HG03460 (cell line): Measurements from ENCODE around the gene MTARC2.
A peak's percentile ranks its signal among the peaks of the same experiment; 100 is the strongest.
"Not testable (repeated sequence)": the region's sequence is repeated elsewhere in the genome, so short reads cannot be mapped to it uniquely, and the experiment has no call there.

Experiments
- ATAC-seq: cut with Tn5 transposase; IDR thresholded peaks from one replicate; pipeline ENCODE4 v1.9.1; 2021; ENCODE audit not compliant: unreplicated experiment

The MTARC2 gene

DNA sequence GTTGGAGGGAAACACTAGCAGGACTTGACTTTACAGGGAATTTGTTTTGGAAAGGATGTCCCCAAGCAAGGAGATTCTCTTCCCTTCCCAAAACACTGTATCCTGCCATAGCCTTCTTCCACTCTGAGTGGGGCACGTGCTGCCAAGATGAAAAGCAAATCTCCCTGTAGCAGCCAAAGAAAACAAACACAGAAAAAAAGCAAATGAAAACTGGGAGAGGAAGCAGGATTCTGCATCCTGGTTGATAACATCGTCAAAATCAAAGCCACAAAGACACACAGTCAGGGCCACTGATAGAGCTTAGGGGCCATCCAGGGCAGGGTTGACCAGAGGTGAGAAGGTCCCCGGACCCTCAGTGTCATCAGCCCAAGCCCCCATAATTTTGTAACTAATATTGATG is 16.0 kb upstream of the MTARC2 start:
- no peak for ATAC-seq

DNA sequence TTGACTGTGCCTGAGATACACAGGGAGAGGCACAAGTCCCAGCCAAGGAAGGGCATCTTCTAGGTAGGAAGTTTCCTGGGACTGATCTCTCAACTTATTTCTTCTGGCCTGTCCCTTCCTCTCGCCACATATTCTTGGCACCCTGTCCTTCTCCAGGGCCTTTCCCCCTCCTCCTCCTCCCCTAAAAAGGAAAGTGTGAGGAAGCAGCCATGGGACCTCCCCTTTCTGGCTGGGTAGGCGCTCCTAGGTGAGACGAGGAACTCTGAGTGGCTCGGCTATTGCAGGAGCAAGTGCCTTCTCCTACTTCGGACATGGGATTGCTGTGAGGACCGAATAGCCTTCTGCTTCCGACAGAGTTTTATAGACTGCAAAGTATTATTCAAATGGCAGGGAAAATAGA is 15.5 kb upstream of the MTARC2 start:
- peak; percentile 8 for ATAC-seq

DNA sequence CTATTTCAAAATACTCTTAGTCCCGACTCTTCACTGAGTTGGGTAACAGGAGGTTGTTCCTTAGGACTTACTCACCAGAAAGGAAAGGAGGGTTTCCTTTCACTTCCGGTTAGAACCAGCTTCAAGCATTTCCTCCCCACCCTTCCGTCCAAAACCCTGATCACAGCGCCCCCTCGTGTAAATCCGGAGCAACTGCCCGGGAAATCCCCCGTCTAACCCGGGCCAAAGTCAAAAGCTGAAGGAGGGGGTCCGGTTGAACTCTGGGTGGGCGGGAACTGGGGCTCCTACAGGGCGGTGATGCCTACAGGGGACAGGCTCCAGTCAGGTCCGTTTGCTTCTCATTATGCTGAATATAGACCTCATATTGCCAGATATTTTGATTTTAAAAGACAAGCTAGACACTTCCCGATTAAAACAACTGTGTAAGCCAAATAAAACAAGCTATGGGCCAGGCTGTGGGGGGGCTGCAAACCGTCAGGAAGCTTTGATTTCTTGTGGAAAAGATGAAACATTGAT is 15.0 kb upstream of the MTARC2 start:
- ATAC-seq = peak; percentile 89

DNA sequence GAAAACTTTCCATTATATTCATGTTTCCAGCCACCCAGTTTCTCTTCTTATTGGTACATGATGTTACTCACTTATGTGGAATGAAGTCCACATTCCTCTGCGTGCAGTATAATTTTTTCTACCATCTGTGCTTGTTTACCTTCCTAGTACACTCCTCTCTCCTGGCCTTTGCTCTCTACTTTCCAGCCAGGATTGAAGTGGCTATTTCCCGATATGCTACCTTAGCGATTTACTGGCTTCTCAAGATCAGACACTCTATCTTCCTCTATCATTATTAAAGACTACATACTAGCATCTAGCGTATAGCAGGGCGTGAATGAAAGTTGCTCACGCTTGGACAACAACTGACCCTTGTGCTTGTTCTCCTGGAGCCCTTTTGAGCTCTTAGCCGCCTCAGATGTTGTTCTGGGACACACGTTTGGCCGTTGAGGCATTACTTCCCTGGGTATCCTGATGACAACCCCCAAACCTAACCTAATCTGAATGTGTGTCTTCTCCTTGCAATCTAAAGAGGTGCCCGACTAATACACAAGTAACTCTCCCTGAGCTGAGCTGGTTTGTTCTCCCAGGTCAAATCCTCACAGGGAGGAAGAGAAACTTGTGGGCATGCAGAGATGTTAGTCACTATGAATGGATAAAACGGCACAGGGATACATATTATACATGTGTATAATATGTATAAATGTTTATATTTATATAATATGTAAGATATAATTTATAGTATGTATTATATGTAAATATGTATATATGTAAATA is 13.4 kb upstream of the MTARC2 start:
- ATAC-seq = no peak

DNA sequence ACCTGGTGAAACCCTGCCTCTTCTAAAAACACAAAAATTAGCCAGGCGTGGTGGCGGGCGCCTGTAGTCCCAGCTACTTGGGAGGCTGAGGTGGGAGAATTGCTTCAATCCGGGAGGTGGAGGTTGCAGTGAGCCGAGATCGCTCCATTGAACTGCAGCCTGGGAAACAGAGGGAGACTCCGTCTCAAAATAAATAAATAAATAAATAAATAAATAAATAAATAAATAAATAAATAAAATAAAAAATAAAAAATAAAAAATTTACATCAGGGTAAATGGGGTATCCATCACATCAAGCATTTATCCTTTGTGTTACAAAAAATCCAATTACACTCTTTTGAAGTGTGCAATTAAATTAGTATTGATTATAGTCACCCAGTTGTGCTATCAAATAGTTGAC is 11.8 kb upstream of the MTARC2 start:
- ATAC-seq = not testable (repeated sequence)

DNA sequence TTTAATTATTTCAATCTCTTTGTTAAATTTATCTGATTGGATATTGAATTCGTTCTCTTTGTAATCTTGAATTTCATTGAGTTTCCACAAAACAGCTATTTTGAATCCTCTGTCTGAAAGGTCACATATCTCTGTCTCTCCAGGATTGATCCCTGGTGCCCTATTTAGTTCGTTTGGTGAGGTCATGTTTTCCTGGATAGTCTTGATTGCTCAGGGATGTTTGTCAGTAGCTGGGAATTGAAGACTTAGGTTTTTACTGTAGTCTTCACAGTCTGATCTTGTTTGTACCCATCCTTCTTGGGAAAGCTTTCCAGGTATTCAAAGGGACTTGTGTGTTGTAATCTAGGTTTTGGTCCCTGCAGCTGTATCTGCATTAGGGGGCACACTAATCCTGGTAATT is 6.8 kb upstream of the MTARC2 start:
- ATAC-seq = no peak

DNA sequence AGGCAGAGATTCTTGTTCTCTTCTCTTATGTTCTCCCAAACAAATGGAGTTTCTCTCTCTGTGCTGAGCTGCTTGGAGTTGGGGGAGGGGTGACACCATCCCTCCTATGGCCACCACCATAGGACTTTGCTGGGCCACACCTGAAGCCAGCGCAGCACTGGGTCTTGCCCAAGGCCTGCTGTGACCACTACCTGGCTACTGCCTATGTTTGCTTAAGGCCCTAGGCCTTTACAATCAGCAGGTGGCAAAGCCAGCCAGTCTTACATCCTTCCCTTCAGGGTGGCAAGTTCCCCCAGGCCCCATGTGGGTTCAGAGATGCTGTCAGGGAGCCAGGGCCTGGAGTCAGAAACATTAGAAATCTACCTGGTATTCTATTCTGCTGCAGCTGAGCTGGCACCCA is 6.3 kb upstream of the MTARC2 start:
- no peak for ATAC-seq

DNA sequence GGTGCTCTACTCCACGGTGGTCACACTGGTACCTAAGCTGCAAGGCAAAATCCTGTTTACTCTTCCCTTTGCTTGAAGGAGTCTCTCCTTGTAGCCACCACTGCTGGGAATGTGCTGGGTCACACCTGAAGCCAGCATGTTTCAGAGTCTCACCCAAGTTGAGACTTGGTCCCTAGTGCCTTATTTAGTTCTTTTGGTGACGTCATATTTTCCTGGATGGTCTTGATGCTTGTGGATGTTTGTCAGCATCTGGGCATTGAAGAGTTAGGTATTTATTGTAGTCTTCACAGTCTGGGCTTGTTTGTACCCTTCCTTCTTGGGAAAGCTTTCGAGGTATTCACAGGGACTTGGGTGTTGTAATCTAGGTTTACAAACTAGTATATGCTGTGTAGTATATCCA is 5.6 kb upstream of the MTARC2 start:
- ATAC-seq = no peak

DNA sequence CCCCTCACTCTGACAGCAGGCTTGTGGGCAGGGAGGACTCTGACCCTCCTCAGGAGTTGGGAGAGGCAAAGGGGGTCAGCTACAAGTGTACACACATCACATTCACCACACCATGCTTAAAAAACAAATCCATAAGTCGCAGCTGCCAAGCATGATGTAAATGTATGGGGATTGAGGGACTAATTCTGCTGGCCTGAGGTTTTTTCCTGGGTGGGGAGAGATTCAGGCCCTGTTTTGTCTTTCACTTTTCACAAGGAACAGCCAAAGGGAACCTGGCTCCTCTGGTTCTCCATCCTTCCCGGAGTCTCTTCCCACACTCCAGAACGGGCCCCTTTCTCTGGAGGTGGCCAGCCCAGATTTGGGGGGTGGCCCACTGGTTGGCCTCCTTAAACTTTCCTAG is 1.3 kb upstream of the MTARC2 start:
- no peak for ATAC-seq

DNA sequence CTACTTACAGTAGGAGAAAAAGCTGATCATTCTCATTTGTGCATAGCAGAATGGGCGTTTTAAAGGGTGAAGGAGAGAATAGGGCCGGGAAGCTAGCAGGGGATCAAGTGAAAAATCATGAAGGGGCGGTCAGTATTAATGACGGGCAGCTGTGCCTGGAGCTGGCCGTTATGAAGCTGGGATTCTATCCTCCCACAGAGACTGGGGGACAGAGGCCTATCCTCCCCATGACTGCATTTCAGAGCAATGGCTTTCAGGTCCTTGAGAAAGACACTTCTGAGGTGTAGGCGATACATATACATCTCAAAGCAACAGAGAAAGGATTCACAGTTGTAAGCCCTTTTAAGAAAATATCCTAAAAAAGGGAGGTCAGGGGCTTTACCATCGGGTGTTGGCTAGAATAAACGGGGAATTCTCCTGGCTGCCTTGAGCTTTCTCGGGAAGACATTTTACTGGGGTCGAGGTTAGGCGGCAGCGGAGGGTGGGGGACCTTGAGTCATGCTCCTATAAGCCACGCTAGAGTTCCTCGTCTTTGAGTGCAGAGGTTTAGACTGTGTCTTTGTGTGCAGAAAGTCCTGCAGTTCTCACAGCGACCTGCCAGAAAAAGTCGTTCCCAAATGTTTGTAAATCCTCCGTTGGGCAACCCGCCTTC is 559 bp upstream of the MTARC2 start:
- ATAC-seq = peak; percentile 7

DNA sequence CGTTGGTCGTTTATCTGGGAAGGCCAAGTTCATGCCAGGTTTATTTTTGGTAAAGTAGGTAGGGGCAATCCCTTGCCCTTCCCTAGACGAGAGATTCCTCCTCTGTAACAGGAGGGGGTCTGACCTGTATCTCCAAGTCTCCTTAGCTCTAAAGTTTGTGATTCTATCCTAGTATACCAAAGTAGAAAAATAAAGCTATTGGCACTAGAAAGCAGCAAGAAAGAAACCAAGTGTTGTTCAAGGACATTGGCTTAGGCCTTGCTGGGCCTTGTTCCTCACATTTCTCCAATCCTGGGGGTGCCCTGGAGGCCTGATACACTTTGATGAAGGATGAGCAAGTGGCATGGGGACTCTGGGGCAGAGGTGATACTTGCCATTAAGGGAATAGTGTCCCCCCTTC is 814 bp downstream of the MTARC2 start:
- ATAC-seq = no peak

DNA sequence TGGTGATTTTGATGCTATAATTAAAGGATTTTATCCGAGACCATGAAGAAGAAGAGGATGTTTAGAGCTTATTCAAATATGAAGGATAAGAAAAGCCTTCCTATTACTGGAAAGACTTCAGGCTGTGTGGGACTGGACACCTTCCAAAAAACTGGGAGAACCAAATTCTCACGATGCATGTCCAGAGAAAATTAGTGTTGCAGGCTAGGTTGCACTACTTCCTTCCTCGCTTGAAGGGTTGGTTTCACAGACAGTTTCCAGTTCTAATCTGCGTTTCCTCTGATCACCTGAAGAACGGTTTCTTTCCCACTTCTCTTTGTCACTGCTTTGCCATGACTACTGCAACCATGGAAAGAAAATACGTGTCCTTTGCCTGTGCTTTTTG is 2.0 kb downstream of the MTARC2 start:
- ATAC-seq = no peak

DNA sequence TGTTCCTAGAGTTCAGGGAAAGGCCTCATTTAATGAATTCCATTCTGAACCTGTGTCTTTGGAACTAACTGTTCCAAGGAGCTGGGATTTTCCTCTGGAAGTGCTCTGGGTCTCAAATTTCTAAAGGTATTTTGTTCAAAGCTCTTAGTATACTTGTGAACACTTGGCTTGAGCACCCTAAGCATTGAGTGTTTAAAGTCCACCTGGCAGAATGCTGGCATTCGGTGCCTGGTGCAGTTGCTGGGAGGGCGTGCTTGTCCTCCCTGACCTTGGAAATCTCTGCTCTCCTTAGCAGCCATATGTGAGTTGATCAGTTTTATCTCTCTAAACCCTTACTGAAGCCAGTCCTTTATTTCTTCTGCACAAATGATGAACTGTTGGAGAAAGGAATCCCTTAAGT is 3.0 kb downstream of the MTARC2 start:
- ATAC-seq = no peak

DNA sequence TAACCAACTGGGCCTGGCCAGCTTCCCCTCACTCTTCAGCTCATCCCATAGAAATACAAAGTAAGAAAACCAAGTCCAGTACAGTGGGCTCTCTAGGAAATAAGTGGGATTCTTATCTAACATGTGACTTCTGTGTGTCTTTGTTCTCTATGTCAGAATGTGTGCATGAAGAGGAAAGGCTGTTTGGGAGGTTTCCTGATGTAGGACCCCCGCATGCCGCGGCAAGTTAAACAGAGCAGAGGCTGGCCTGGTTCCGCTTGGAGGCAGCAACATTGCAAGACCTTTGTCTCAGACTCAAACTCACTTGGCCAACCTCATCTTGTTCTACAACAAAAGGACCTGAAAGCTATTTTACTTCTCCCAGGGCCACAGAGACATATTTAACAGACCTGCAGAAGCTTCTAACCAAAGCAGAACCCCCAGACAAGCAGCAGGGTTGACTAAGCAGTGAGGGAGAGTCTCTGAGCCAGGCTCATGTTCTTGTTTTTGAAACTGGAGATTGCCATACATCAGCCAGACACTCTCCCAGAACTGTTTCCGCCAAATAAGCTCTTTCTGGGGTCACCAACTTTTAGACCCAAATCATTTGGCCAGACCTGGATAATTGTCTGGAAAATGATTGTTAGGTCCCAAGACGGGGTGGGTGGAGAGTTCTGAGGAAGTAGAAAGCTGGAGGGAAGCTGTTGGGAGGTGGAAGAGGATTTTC is 6.2 kb downstream of the MTARC2 start:
- ATAC-seq = no peak

DNA sequence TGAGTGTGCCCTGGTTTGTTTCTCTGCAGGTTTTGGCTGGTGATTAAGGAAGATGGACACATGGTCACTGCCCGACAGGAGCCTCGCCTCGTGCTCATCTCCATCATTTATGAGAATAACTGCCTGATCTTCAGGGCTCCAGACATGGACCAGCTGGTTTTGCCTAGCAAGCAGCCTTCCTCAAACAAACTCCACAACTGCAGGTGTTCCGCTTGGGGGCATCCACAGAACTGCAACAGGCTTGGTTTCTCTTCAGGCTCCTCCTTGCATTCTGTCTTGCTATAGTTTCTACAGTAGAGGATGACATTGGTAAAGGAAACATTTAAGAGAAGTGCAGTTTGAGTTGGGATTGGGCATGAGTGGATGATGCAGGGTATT is 6.8 kb downstream of the MTARC2 start:
- no peak for ATAC-seq

DNA sequence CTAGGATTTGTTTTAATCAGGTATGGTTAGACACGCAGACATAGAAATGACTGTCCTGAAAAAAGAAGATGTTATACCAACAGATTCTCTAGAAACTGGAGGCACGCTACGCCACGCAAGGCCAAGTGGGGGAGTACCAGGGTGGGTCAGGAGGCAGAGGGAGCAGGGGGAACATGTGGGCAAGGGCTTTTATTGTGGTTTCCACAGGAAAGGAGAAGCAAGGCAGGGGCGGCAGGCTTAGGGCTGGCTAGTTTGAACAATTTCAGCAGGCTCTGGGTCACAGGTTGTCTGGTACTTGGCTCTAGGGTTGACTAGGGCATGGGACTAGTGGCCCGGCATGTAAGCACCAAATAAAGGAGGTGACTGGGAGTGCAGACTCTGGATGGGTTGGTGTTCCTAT is 7.2 kb downstream of the MTARC2 start:
- no peak for ATAC-seq

DNA sequence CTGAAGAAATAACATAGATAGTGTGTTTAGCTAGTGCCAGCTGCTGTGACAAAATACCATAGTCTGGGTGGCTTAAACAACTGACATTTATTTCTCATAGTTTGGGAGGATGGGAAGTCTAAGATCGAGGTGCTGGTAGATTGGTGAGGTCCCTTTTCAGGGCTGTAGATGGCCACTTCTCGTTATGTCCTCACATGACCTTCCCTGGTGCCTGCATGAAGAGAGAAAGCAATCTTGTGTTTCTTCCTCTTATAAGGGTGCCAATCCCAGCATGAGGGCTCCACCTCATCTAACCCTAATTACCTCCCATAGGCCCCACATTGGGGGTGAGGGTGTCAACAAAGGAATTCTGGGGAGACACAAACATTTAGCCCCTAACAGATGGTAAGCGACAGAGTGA is 9.3 kb downstream of the MTARC2 start:
- no peak for ATAC-seq

DNA sequence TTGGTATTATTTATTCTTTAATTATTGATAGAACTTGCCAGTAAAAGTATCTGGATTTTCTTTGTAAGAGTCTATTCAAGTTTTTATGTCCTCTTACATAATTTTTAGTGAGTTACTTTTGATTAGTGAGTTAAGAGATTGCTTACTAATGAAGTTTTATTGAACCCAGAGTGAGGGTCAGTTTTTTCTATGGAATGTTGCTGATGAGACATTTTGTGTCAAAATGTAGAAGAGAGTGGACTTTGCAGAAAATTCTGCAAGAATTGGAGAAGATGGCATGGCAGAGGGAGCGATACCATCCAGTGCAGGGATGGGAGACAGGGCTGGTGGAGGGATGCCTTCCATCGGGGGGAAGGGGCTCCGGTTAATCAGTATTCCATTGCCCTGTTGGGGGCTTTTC is 11.0 kb downstream of the MTARC2 start:
- ATAC-seq = no peak

DNA sequence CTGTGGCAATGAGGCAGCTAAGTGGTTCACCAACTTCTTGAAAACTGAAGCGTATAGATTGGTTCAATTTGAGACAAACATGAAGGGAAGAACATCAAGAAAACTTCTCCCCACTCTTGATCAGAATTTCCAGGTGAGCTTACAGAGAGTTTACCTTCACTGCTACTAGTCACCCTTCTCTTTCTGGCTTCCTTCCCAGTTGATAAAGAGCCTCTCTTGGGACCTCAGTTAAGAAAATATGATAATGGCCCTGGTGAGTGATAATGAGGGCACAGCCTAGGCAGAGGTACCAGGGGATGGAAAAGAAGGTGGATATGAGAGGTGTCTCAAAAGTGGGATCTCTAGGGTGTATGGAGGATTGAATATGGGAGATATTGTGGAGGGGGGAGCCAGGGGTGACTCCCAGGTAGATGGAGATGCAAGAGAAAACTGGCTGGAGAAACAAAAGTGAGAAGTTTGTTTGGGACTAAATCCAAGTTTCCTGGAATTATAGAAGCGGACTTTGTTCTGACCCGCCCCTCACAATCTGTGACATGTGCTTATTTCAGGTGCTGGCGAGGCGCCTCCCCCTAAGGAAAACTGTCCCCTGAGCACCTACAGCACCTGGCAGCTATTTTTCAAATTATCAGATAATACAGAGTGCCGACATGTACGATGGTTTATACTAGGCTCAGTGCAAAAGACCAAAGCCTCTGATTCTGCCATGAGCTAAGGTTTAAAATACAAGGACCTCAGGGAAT is 13.7 kb downstream of the MTARC2 start:
- no peak for ATAC-seq

DNA sequence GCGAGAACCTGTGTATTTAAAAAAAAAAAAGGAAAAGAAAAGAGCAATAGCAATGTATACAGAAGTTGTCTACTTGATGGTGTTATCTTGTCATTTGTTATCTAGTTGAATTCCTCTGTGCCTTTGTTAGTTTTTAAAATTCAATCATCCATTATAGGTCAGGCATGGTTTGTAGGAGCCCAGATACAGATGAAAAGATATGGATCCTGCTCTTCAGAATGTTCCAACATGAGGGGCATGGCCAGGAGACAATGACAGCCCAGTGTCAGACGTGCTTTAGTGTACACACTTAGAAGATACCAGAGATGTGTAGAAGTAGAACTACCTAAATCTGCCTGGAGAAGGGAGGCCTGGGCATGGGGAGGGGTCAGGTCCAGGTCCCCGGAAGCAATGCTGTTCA is 16.6 kb downstream of the MTARC2 start:
- ATAC-seq = no peak

DNA sequence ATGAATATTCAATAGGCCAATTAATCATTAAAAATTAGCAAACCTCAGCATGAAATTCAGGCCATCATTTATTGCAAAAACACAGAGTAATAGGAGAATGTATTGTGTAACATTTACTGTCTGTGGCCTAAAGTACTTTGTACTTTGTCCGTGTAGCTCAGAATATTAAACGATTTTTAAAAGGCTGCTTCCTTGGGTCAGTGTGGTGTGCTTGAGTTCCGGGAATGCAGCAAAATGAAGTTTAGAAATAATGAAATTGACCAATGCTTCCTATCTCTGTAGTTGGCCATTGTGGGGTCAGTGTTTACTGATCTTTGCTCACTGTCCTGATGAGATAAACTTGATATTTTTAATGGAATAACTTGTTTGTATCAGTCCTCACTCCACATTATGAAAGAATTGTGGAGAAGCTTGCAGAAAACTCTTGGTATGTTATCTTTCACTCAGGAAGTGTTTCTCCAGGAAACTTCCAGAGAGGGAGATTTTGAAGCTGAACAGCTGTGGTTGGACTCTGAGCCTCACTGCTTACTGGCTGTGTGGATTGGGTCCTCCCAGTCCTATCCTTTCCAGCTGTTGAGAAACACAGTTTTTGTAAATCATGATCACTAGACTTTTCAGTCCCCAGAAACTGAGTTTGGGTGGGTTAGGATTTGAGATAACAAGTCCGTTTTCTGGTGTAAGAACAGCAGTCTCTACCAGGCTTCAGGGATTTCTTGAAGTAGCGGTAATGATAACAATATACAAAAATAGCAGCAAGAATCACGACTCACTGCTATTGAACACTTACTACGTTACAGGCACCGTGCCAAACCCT is 19.4 kb downstream of the MTARC2 start:
- ATAC-seq = peak; percentile 35
